ENCODE measurements around the gene DISP2. TPM values are rescaled to one million over a fixed set of nuclear protein-coding genes. Genes with fewer than 3 reads are reported as not detected.

Gene DISP2
- total RNA-seq, 6 experiments from 2014 or later: 0.06 to 0.71 (median 0.16) TPM

- WGBS (ENCODE audit: insufficient coverage, low coverage, low lambda C conversion rate, missing lambda C conversion rate): 67% methylated on average over 2 of the region's 2 CpGs
Measured at GRCh38 chr15:40389824-40390595, 32.0 kb downstream of the DISP2 start.

GRCh38 chr15:40392986-40393948, 35.2 kb downstream of the DISP2 start:
- Histone ChIP-seq H3K36me3 (peaks cover 0 to 28% (median 0%) of the 10 kb centered on the region in 4 donors), H3K27ac (no peak overlapping the region), H3K4me1 (peaks cover 0 to 26% (median 6%) of the 10 kb centered on the region in 4 donors), H3K9me3 (no peaks in the 10 kb centered on the region), H3K27me3 (no peaks in the 10 kb centered on the region), H3K4me3 (no peak overlapping the region)
- DNase-seq: no peak
- 81% methylated on average over 4 of the region's 4 CpGs for WGBS (ENCODE audit: insufficient coverage, low coverage, low lambda C conversion rate, missing lambda C conversion rate)
- intact Hi-C loops (cut with DNase I): no loop called here
- no peak for TF ChIP-seq POLR2A (IDR thresholded peaks at IDR 0.05)
- TF ChIP-seq CTCF (IDR thresholded peaks at IDR 0.05): no peak
- no peak for ATAC-seq

More at GRCh38 chr15:40389824-40390595, 32.0 kb downstream of the DISP2 start:
- peak; percentile 8 to 68 (median 42) for ATAC-seq
- intact Hi-C loops (cut with DNase I): no loop called here
- TF ChIP-seq CTCF (IDR thresholded peaks at IDR 0.05) (no peak), POLR2A (IDR thresholded peaks at IDR 0.05) (no peak)
- H3K4me1 ChIP-seq: peaks cover 0 to 49% (median 6%) of the 10 kb centered on the region in 4 donors
- H3K9me3 ChIP-seq: no peaks in the 10 kb centered on the region
- no peaks in the 10 kb centered on the region for H3K27me3 ChIP-seq
- H3K27ac ChIP-seq: peak overlapping the region in 2 of 3 donors; percentile 50 to 74
- DNase-seq: no peak
- H3K4me3 ChIP-seq: no peak overlapping the region
- H3K36me3 ChIP-seq: peaks cover 0 to 31% (median 2%) of the 10 kb centered on the region in 4 donors

- WGBS (ENCODE audit: insufficient coverage, low coverage, low lambda C conversion rate, missing lambda C conversion rate): 86% methylated on average over 7 of the region's 8 CpGs
- no peak overlapping the region for H3K4me3 ChIP-seq
- no peaks in the 10 kb centered on the region for H3K9me3 ChIP-seq
- H3K27ac ChIP-seq: no peak overlapping the region
- H3K27me3 ChIP-seq: no peaks in the 10 kb centered on the region
- no peak for ATAC-seq
- TF ChIP-seq CTCF (IDR thresholded peaks at IDR 0.05): no peak
- TF ChIP-seq POLR2A (IDR thresholded peaks at IDR 0.05): no peak
- no peaks in the 10 kb centered on the region for H3K4me1 ChIP-seq
- peaks cover 0 to 10% (median 0%) of the 10 kb centered on the region in 4 donors for H3K36me3 ChIP-seq
- DNase-seq: no peak
- intact Hi-C loops (cut with DNase I): no loop called here
Measured at GRCh38 chr15:40397688-40398412, 39.8 kb downstream of the DISP2 start.

- no peak for TF ChIP-seq CTCF (IDR thresholded peaks at IDR 0.05)
- no peak for TF ChIP-seq POLR2A (IDR thresholded peaks at IDR 0.05)
- 43% methylated on average over 2 of the region's 4 CpGs for WGBS (ENCODE audit: insufficient coverage, low coverage, low lambda C conversion rate, missing lambda C conversion rate)
- intact Hi-C loops (cut with DNase I): no loop called here
- no peaks in the 10 kb centered on the region for H3K4me1 ChIP-seq
- no peaks in the 10 kb centered on the region for H3K9me3 ChIP-seq
- DNase-seq: no peak
- H3K4me3 ChIP-seq: no peak overlapping the region
- H3K27ac ChIP-seq: no peak overlapping the region
- peak; percentile 58 to 61 (median 60) for ATAC-seq
- peaks cover 0 to 5% (median 0%) of the 10 kb centered on the region in 4 donors for H3K36me3 ChIP-seq
- no peaks in the 10 kb centered on the region for H3K27me3 ChIP-seq
Measured at GRCh38 chr15:40398413-40398873, 40.4 kb downstream of the DISP2 start.
